Panc1 (cell line): Measurements from ENCODE around the gene CACNA2D3. TPM values are rescaled to one million over a fixed set of nuclear protein-coding genes. Genes with fewer than 3 reads are reported as not detected.

Experiments used
- ATAC-seq: fragments of 200-7000 bp; cut with Tn5 transposase; 2 replicates; pipeline ENCODE4 v1.9.1; 2020; ENCODE audit warnings: mild to moderate bottlenecking, moderate library complexity
- BruUV-seq: library from RNA; stranded (reverse); fragments of 400-500 nt; replicated peaks from 2 replicates; lab custom pipeline; 2021; lab: Mats Ljungman, UMichigan
- CTCF ChIA-PET: fragments of 300-600 bp; sonication (Branson Sonifier 250); formaldehyde crosslinking; loops from one replicate; lab custom pipeline; 2022; ENCODE audit warnings: antibody characterized with exemption; lab: Charles Lee
- POLR2A ChIA-PET: fragments of 300-600 bp; sonication (Branson Sonifier 250); formaldehyde crosslinking; loops from one replicate; lab custom pipeline; 2022; ENCODE audit warnings: antibody characterized with exemption; lab: Charles Lee
- DNase-seq: peaks from one replicate; pipeline ENCODE4 v3.0.0-alpha.2; 2010; ENCODE audit warnings: low read depth, low spot score
- H3K27ac ChIP-seq: 2 replicates; pipeline ENCODE4 v1.5.1; 2011; ENCODE audit warnings: mild to moderate bottlenecking, low read length, inconsistent platforms
- H3K27me3 ChIP-seq: fragments of 200-500 bp; sonication (Bioruptor generic); 2 replicates; pipeline ENCODE4 v1.6.0; 2014; ENCODE audit warnings: low read length, inconsistent platforms; ENCODE audit not compliant: control insufficient read depth, insufficient read depth
- H3K36me3 ChIP-seq: fragments of 200-500 bp; sonication (Bioruptor generic); 2 replicates; pipeline ENCODE4 v1.5.1; 2014; ENCODE audit warnings: inconsistent platforms, mild to moderate bottlenecking, low read length, moderate library complexity; ENCODE audit not compliant: control insufficient read depth, insufficient read depth
- H3K4me1 ChIP-seq: 2 replicates; pipeline ENCODE4 v1.5.1; 2011; ENCODE audit warnings: inconsistent platforms, mild to moderate bottlenecking, low read length, moderate library complexity; ENCODE audit not compliant: control insufficient read depth, insufficient read depth
- H3K4me3 ChIP-seq, 2 experiments: 2 replicates each; pipeline ENCODE4 v1.5.1; 2011 to 2012; ENCODE audit warnings: low read depth in 2 of 2, low read length in 2 of 2, mild to moderate bottlenecking in 2 of 2, inconsistent platforms in 1 of 2, moderate library complexity in 1 of 2
- H3K9me3 ChIP-seq: fragments of 200-500 bp; sonication (Bioruptor generic); 2 replicates; pipeline ENCODE4 v1.5.1; 2014; ENCODE audit warnings: low read depth, mild to moderate bottlenecking, inconsistent platforms, low read length, moderate library complexity; ENCODE audit not compliant: control insufficient read depth, insufficient read depth
- POLR2AphosphoS5 ChIP-seq: IDR thresholded peaks from 2 replicates; pipeline ENCODE4 v1.6.1; 2012; ENCODE audit warnings: mild to moderate bottlenecking, low read depth, low read length, moderate library complexity
- SIN3A ChIP-seq: IDR thresholded peaks from 2 replicates; pipeline ENCODE4 v1.6.1; 2012; ENCODE audit warnings: low read depth, mild to moderate bottlenecking, low read length, moderate library complexity, borderline replicate concordance; ENCODE audit not compliant: insufficient read depth
- TCF7L2 ChIP-seq: IDR thresholded peaks from 2 replicates; pipeline ENCODE4 v1.6.1; 2011; ENCODE audit warnings: mild to moderate bottlenecking, low read depth, low read length, inconsistent platforms
- in situ Hi-C: cut with HindIII; loops from 2 replicates; pipeline ENCODE4 v1.10.0; 2016; ENCODE audit warnings: low sequenced_read_pairs, low pct_unique_long_range_greater_than_20kb
- intact Hi-C: fragments of 100-400 bp; cut with micrococcal nuclease; formaldehyde crosslinking; loops from one replicate; pipeline ENCODE4 v1.10.0; 2022; ENCODE audit not compliant: unreplicated experiment
- total RNA-seq: library from RNA; stranded (reverse); gene quantifications from one replicate; pipeline ENCODE4 v1.2.1, GENCODE V29; 2021; ENCODE audit not compliant: unreplicated experiment
- TF ChIP-seq, protein P1 (sequence below): fragments of 450-650 bp; IDR thresholded peaks from 2 replicates; pipeline ENCODE4 v1.5.1; 2017; ENCODE audit warnings: mild to moderate bottlenecking
- TF ChIP-seq, protein P2 (sequence below), 2 experiments: IDR thresholded peaks; 2 replicates each; pipeline ENCODE4 v1.6.1; 2011 to 2012; ENCODE audit warnings: low read depth in 2 of 2, control low read depth in 1 of 2, low read length in 1 of 2, mild to moderate bottlenecking in 1 of 2, moderate library complexity in 1 of 2; ENCODE audit not compliant: insufficient read depth in 1 of 2

CACNA2D3 gene
- total RNA-seq, 1 experiment from 2014 or later = 0.41 TPM

DNA sequence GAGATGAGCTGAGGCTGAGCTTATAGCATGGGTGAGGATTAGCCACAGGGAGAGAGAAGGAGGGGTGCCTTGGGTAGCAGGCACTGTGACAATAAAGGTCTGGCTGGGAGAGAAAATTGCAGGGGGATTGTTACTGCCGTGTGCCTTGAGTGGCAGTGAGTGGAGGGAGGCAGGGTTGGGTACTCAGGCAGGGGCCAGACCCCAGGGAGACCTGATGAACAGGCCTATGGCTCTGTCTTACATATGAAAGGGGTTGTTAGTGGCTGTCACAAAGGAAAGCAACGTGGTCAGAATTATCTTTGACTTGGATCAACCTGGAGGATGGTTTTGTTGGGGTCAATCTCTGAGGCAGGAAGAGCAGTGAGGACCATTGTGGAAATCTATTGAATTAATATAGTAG lies 721.0 kb downstream of the CACNA2D3 start:
- no TSS peak for BruUV-seq
- in situ Hi-C loops (no loop called here), intact Hi-C loops (no loop called here)
- ATAC-seq = no peak
- Histone ChIP-seq H3K4me3 (no peak overlapping the region), H3K9me3 (no peaks in the 10 kb centered on the region), H3K27me3 (no peaks in the 10 kb centered on the region; the same call in 1 of the 2 replicates), H3K27ac (no peak overlapping the region), H3K36me3 (no peaks in the 10 kb centered on the region), H3K4me1 (no peaks in the 10 kb centered on the region)
- POLR2A ChIA-PET = no interaction called here
- DNase-seq = no peak
- CTCF ChIA-PET = no interaction called here
- TF ChIP-seq SIN3A (no peak), POLR2AphosphoS5 (no peak), TCF7L2 (no peak)
- TF ChIP-seq, protein P1, sequence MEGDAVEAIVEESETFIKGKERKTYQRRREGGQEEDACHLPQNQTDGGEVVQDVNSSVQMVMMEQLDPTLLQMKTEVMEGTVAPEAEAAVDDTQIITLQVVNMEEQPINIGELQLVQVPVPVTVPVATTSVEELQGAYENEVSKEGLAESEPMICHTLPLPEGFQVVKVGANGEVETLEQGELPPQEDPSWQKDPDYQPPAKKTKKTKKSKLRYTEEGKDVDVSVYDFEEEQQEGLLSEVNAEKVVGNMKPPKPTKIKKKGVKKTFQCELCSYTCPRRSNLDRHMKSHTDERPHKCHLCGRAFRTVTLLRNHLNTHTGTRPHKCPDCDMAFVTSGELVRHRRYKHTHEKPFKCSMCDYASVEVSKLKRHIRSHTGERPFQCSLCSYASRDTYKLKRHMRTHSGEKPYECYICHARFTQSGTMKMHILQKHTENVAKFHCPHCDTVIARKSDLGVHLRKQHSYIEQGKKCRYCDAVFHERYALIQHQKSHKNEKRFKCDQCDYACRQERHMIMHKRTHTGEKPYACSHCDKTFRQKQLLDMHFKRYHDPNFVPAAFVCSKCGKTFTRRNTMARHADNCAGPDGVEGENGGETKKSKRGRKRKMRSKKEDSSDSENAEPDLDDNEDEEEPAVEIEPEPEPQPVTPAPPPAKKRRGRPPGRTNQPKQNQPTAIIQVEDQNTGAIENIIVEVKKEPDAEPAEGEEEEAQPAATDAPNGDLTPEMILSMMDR = no peak
- TF ChIP-seq, protein P2, sequence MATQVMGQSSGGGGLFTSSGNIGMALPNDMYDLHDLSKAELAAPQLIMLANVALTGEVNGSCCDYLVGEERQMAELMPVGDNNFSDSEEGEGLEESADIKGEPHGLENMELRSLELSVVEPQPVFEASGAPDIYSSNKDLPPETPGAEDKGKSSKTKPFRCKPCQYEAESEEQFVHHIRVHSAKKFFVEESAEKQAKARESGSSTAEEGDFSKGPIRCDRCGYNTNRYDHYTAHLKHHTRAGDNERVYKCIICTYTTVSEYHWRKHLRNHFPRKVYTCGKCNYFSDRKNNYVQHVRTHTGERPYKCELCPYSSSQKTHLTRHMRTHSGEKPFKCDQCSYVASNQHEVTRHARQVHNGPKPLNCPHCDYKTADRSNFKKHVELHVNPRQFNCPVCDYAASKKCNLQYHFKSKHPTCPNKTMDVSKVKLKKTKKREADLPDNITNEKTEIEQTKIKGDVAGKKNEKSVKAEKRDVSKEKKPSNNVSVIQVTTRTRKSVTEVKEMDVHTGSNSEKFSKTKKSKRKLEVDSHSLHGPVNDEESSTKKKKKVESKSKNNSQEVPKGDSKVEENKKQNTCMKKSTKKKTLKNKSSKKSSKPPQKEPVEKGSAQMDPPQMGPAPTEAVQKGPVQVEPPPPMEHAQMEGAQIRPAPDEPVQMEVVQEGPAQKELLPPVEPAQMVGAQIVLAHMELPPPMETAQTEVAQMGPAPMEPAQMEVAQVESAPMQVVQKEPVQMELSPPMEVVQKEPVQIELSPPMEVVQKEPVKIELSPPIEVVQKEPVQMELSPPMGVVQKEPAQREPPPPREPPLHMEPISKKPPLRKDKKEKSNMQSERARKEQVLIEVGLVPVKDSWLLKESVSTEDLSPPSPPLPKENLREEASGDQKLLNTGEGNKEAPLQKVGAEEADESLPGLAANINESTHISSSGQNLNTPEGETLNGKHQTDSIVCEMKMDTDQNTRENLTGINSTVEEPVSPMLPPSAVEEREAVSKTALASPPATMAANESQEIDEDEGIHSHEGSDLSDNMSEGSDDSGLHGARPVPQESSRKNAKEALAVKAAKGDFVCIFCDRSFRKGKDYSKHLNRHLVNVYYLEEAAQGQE (IDR thresholded peaks at IDR 0.05; ENCODE audit: insufficient read depth in 1 of 2, low read depth in 2 of 2, low read length in 1 of 2) = no peak

DNA sequence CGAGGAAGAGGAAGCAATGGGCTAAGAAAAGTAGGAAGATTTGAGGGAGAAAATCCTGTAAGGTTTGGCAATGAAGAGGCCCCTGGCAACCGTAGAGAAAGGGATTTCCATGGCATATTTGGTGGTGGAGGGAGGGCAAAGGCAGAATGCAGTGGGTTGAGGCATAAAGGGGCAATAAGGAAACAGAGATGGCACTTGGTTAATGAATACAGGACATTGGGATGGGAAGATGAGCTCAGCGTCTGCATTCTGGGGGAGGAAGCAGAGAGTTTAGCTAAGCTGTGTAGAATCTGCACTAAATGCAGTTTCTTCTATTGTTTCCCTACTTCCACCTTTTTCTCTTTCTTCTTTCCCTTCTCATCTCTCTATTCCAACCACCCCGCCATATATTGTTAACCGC lies 721.9 kb downstream of the CACNA2D3 start:
- intact Hi-C loops = no loop called here

More for the DNA sequence above, 721.9 kb downstream of the CACNA2D3 start:
- DNase-seq (no peak), ATAC-seq (no peak)
- Histone ChIP-seq H3K27ac (no peak overlapping the region), H3K36me3 (no peaks in the 10 kb centered on the region), H3K9me3 (no peaks in the 10 kb centered on the region), H3K4me1 (no peaks in the 10 kb centered on the region), H3K4me3 (no peak overlapping the region), H3K27me3 (no peaks in the 10 kb centered on the region; the same call in 1 of the 2 replicates)
- no TSS peak for BruUV-seq
- POLR2A ChIA-PET = no interaction called here
- TF ChIP-seq, protein P1 = no peak
- TF ChIP-seq SIN3A = no peak
- TF ChIP-seq, protein P2 (IDR thresholded peaks at IDR 0.05; ENCODE audit: insufficient read depth in 1 of 2, low read depth in 2 of 2, low read length in 1 of 2) = no peak
- TF ChIP-seq TCF7L2 = no peak
- no peak for TF ChIP-seq POLR2AphosphoS5
- in situ Hi-C loops = no loop called here
- CTCF ChIA-PET = no interaction called here
